Prostate gland (tissue), 2 donors: Measurements from ENCODE around the gene HSF4. TPM values are rescaled to one million over a fixed set of nuclear protein-coding genes. Genes with fewer than 3 reads are reported as not detected.

ENCODE experiments used
- DNase-seq: peaks from one replicate; pipeline ENCODE4 v3.0.0-alpha.2; 2019; ENCODE audit warnings: low spot score
- H3K27ac ChIP-seq, 2 donors: fragments of 200-600 bp; sonication (generic); 2 replicates each; pipeline ENCODE4 v1.5.1; 2017 to 2019
- H3K27me3 ChIP-seq: fragments of 200-600 bp; sonication (generic); replicated peaks from 2 replicates; pipeline ENCODE4 v1.5.1; 2019; ENCODE audit not compliant: insufficient read depth
- H3K36me3 ChIP-seq, 2 donors: fragments of 200-600 bp; sonication (generic); 1 replicate in 1 of 2; 2 replicates in 1 of 2; pipeline versions ENCODE4 v1.5.1 to v1.8.1; 2017 to 2019
- H3K4me1 ChIP-seq: fragments of 200-600 bp; sonication (generic); replicated peaks from 2 replicates; pipeline ENCODE4 v1.5.1; 2019
- H3K4me3 ChIP-seq, 2 donors: fragments of 200-600 bp; sonication (generic); 2 replicates each; pipeline ENCODE4 v1.5.1; 2017 to 2019
- H3K9me3 ChIP-seq: fragments of 200-600 bp; sonication (generic); 2 replicates; pipeline ENCODE4 v1.5.1; 2017
- CTCF ChIP-seq, 4 experiments: fragments of 200-600 bp in 2 of 4; fragments of 450-650 bp in 2 of 4; sonication (generic) in 2 of 4; IDR thresholded peaks; 1 replicate in 3 of 4; 2 replicates in 1 of 4; pipeline ENCODE4 v1.5.1; 2016 to 2019; ENCODE audit warnings: antibody characterized with exemption in 4 of 4, mild to moderate bottlenecking in 2 of 4, moderate library complexity in 2 of 4
- POLR2A ChIP-seq: fragments of 450-650 bp; IDR thresholded peaks from one replicate; pipeline ENCODE4 v1.6.1; 2016; ENCODE audit warnings: antibody characterized with exemption, mild to moderate bottlenecking
- POLR2AphosphoS5 ChIP-seq: sonication (generic); formaldehyde crosslinking; IDR thresholded peaks from one replicate; pipeline ENCODE4 v1.6.1; 2017; ENCODE audit warnings: antibody characterized with exemption
- WGBS: methylation state at CpG from one replicate; pipeline ENCODE4 v1.1.5; 2018; 5-methylcytosine and 5-hydroxymethylcytosine counted together
- intact Hi-C: fragments of 100-400 bp; cut with DNase I; formaldehyde crosslinking; loops from one replicate; pipeline ENCODE4 v1.14.2; 2022
- total RNA-seq, 2 donors: library from RNA; depleted of rRNA; stranded (reverse); fragments of >200 nt; gene quantifications; one replicate each; pipeline ENCODE4 v1.1.0, GENCODE V29; 2016

The HSF4 gene
- total RNA-seq, 2 donors from 2014 or later: 109 to 137 TPM

GRCh38 chr16:67149276-67150046 lies 15.1 kb upstream of the HSF4 start:
- Histone ChIP-seq H3K4me1 (no peaks in the 10 kb centered on the region), H3K27me3 (no peaks in the 10 kb centered on the region), H3K36me3 (peaks cover 0 to 3% of the 10 kb centered on the region in 2 donors), H3K27ac (peak overlapping the region in 1 of 2 donors; percentile 83), H3K9me3 (no peaks in the 10 kb centered on the region), H3K4me3 (no peak overlapping the region)
- no peak for DNase-seq
- TF ChIP-seq POLR2AphosphoS5: no peak
- no peak for TF ChIP-seq CTCF (IDR thresholded peaks at IDR 0.05)
- no peak for TF ChIP-seq POLR2A
- 69% methylated on average over 77 of the region's 77 CpGs for WGBS
- intact Hi-C loops: loop anchor here (5.0 kb wide), 2 partner anchors 37 to 197 kb away; no protein-coding TSS in a partner anchor

GRCh38 chr16:67150047-67150832 lies 14.3 kb upstream of the HSF4 start:
- Histone ChIP-seq H3K4me1 (no peaks in the 10 kb centered on the region), H3K4me3 (peak overlapping the region; percentile 64 to 68), H3K27me3 (no peaks in the 10 kb centered on the region), H3K27ac (peak overlapping the region; percentile 83 to 91), H3K9me3 (no peaks in the 10 kb centered on the region), H3K36me3 (no peaks in the 10 kb centered on the region)
- intact Hi-C loops: loop anchor here (5.0 kb wide), 1 partner anchor 198 kb away; no protein-coding TSS in a partner anchor
- 10% methylated on average over 41 of the region's 94 CpGs for WGBS
- no peak for DNase-seq
- TF ChIP-seq CTCF (IDR thresholded peaks at IDR 0.05): no peak
- no peak for TF ChIP-seq POLR2AphosphoS5
- no peak for TF ChIP-seq POLR2A

- no peaks in the 10 kb centered on the region for H3K9me3 ChIP-seq
- under 1% methylated on average over 33 of the region's 34 CpGs for WGBS
- H3K27ac ChIP-seq: peak within 1 kb of the TSS; percentile 83 to 91
- H3K27me3 ChIP-seq: no peaks in the 10 kb centered on the region
- intact Hi-C loops: loop anchor here (5.0 kb wide), 1 partner anchor 199 kb away; no protein-coding TSS in a partner anchor
- TF ChIP-seq CTCF (IDR thresholded peaks at IDR 0.05) (no peak), POLR2AphosphoS5 (peak; percentile 56)
- peak; percentile 72 for DNase-seq
- peaks cover 5% of the 10 kb centered on the region for H3K4me1 ChIP-seq
- H3K4me3 ChIP-seq: peak within 1 kb of the TSS; percentile 64 to 68
- H3K36me3 ChIP-seq: no peaks in the 10 kb centered on the region
Measured at GRCh38 chr16:67150833-67151396, 13.6 kb upstream of the HSF4 start, which contains the start of gene B3GNT9. TSS of gene B3GNT9 (minus strand) at chr16:67150998. CDS start at chr16:67150485, 513 bp downstream.

- H3K27ac ChIP-seq: peak overlapping the region; percentile 83 to 91
- intact Hi-C loops: loop anchor here (5.0 kb wide), 1 partner anchor 199 kb away; no protein-coding TSS in a partner anchor
- H3K4me3 ChIP-seq: no peak overlapping the region
- TF ChIP-seq POLR2AphosphoS5 (no peak), CTCF (IDR thresholded peaks at IDR 0.05) (no peak), POLR2A (no peak)
- no peaks in the 10 kb centered on the region for H3K27me3 ChIP-seq
- no peaks in the 10 kb centered on the region for H3K36me3 ChIP-seq
- DNase-seq: no peak
- no peaks in the 10 kb centered on the region for H3K9me3 ChIP-seq
- WGBS: 49% methylated on average over 8 of the region's 8 CpGs
- peaks cover 5% of the 10 kb centered on the region for H3K4me1 ChIP-seq
Measured at GRCh38 chr16:67151431-67152097, 13.0 kb upstream of the HSF4 start.
